BLaER1 (cell line): Measurements from ENCODE around the gene NAT16.

Experiments used
- H3K27ac ChIP-seq: shearing (Covaris generic); formaldehyde crosslinking; 2 replicates; pipeline ENCODE4 v1.8.1; 2022
- H3K27me3 ChIP-seq: shearing (Covaris generic); formaldehyde crosslinking; 2 replicates; pipeline ENCODE4 v1.8.1; 2022
- H3K36me3 ChIP-seq: shearing (Covaris generic); formaldehyde crosslinking; 2 replicates; pipeline ENCODE4 v1.8.1; 2022
- H3K4me1 ChIP-seq: shearing (Covaris generic); formaldehyde crosslinking; 2 replicates; pipeline ENCODE4 v1.8.1; 2022
- H3K4me2 ChIP-seq: shearing (Covaris generic); formaldehyde crosslinking; 2 replicates; pipeline ENCODE4 v1.8.1; 2022
- H3K4me3 ChIP-seq: shearing (Covaris generic); formaldehyde crosslinking; 2 replicates; pipeline ENCODE4 v1.8.1; 2022
- H3K9ac ChIP-seq: shearing (Covaris generic); formaldehyde crosslinking; 2 replicates; pipeline ENCODE4 v1.8.1; 2022
- H3K9me3 ChIP-seq: shearing (Covaris generic); formaldehyde crosslinking; 2 replicates; pipeline ENCODE4 v1.8.1; 2022
- H4K20me1 ChIP-seq: shearing (Covaris generic); formaldehyde crosslinking; 2 replicates; pipeline ENCODE4 v1.8.1; 2022
- Cebpa-rat ChIP-seq: shearing (Covaris generic); IDR thresholded peaks from 2 replicates; pipeline ENCODE4 v1.8.1; 2022

The NAT16 gene

GRCh38 chr7:101172005-101172853, 7.9 kb downstream of the NAT16 start:
- peak overlapping the region; percentile 96 for H3K4me2 ChIP-seq

GRCh38 chr7:101171442-101171837, 8.7 kb downstream of the NAT16 start:
- H3K27ac ChIP-seq, result peak overlapping the region; percentile 50
- 0 out of 2 replicates have a peak overlapping the region, but pooled peaks have one; percentile 10 for H3K9ac ChIP-seq
- H4K20me1 ChIP-seq, result peaks cover 39% of the 10 kb centered on the region
- no peaks in the 10 kb centered on the region for H3K36me3 ChIP-seq
- peak overlapping the region; percentile 55 for H3K4me3 ChIP-seq
- peaks cover 24% of the 10 kb centered on the region for H3K9me3 ChIP-seq
- peaks cover 99% of the 10 kb centered on the region for H3K27me3 ChIP-seq
- H3K4me2 ChIP-seq, result peak overlapping the region; percentile 96
- no peak for TF ChIP-seq Cebpa-rat
- peaks cover 90% of the 10 kb centered on the region for H3K4me1 ChIP-seq

More at GRCh38 chr7:101172005-101172853, 7.9 kb downstream of the NAT16 start:
- TF ChIP-seq Cebpa-rat, result no peak
- peaks cover 24% of the 10 kb centered on the region for H3K9me3 ChIP-seq
- peaks cover 92% of the 10 kb centered on the region for H3K4me1 ChIP-seq
- peak overlapping the region; percentile 50 for H3K27ac ChIP-seq
- peaks cover 100% of the 10 kb centered on the region for H3K27me3 ChIP-seq
- H4K20me1 ChIP-seq, result peaks cover 35% of the 10 kb centered on the region
- no peak overlapping the region for H3K9ac ChIP-seq
- H3K36me3 ChIP-seq, result no peaks in the 10 kb centered on the region
- peak overlapping the region; percentile 55 for H3K4me3 ChIP-seq

- peaks cover 99% of the 10 kb centered on the region for H3K27me3 ChIP-seq
- peak overlapping the region; percentile 55 for H3K4me3 ChIP-seq
- H3K4me2 ChIP-seq, result peak overlapping the region; percentile 96
- H3K4me1 ChIP-seq, result peaks cover 90% of the 10 kb centered on the region
- peak overlapping the region; percentile 50; the same call in 1 of the 2 replicates for H3K27ac ChIP-seq
- H4K20me1 ChIP-seq, result peaks cover 43% of the 10 kb centered on the region
- H3K36me3 ChIP-seq, result no peaks in the 10 kb centered on the region
- peaks cover 24% of the 10 kb centered on the region for H3K9me3 ChIP-seq
- TF ChIP-seq Cebpa-rat, result no peak
- H3K9ac ChIP-seq, result 0 out of 2 replicates have a peak overlapping the region, but pooled peaks have one; percentile 10
Observed at GRCh38 chr7:101170617-101171441, 9.3 kb downstream of the NAT16 start.

- peaks cover 24% of the 10 kb centered on the region for H3K9me3 ChIP-seq
- H4K20me1 ChIP-seq, result peaks cover 49% of the 10 kb centered on the region
- H3K27ac ChIP-seq, result no peak overlapping the region
- H3K4me3 ChIP-seq, result peak overlapping the region; percentile 55
- peaks cover 99% of the 10 kb centered on the region for H3K27me3 ChIP-seq
- peaks cover 94% of the 10 kb centered on the region for H3K4me1 ChIP-seq
- peak overlapping the region; percentile 96 for H3K4me2 ChIP-seq
- TF ChIP-seq Cebpa-rat, result no peak
- H3K36me3 ChIP-seq, result no peaks in the 10 kb centered on the region
- H3K9ac ChIP-seq, result no peak overlapping the region
Observed at GRCh38 chr7:101169838-101170551, 10.1 kb downstream of the NAT16 start.

GRCh38 chr7:101169110-101169837, 10.8 kb downstream of the NAT16 start:
- Histone ChIP-seq H3K27me3 (peaks cover 99% of the 10 kb centered on the region), H4K20me1 (peaks cover 56% of the 10 kb centered on the region), H3K4me3 (no peak overlapping the region; the same call in 1 of the 2 replicates)

GRCh38 chr7:101168412-101169049, 11.6 kb downstream of the NAT16 start:
- Histone ChIP-seq H3K4me3 (no peak overlapping the region), H3K9me3 (peaks cover 15% of the 10 kb centered on the region), H4K20me1 (peaks cover 63% of the 10 kb centered on the region), H3K27ac (no peak overlapping the region), H3K4me1 (peaks cover 94% of the 10 kb centered on the region), H3K4me2 (peak overlapping the region; percentile 100; the same call in 1 of the 2 replicates), H3K36me3 (no peaks in the 10 kb centered on the region), H3K9ac (no peak overlapping the region), H3K27me3 (peaks cover 95% of the 10 kb centered on the region)
- no peak for TF ChIP-seq Cebpa-rat

More at GRCh38 chr7:101169110-101169837, 10.8 kb downstream of the NAT16 start:
- Histone ChIP-seq H3K9ac (no peak overlapping the region), H3K27ac (no peak overlapping the region), H3K4me1 (peaks cover 94% of the 10 kb centered on the region), H3K9me3 (peaks cover 22% of the 10 kb centered on the region), H3K4me2 (peak overlapping the region; percentile 96), H3K36me3 (no peaks in the 10 kb centered on the region)
- no peak for TF ChIP-seq Cebpa-rat

- peak overlapping the region; percentile 100 for H3K4me2 ChIP-seq
- H3K27me3 ChIP-seq, result peaks cover 88% of the 10 kb centered on the region
- H3K9me3 ChIP-seq, result peaks cover 8% of the 10 kb centered on the region
- H3K4me1 ChIP-seq, result peaks cover 89% of the 10 kb centered on the region
- no peak overlapping the region; the same call in 1 of the 2 replicates for H3K4me3 ChIP-seq
- TF ChIP-seq Cebpa-rat, result no peak
- peaks cover 63% of the 10 kb centered on the region for H4K20me1 ChIP-seq
- H3K27ac ChIP-seq, result no peak overlapping the region
- no peak overlapping the region for H3K9ac ChIP-seq
- H3K36me3 ChIP-seq, result no peaks in the 10 kb centered on the region
Observed at GRCh38 chr7:101167645-101168411, 12.3 kb downstream of the NAT16 start.
